ENCODE data around the gene TRRAP.

Gene TRRAP

DNA sequence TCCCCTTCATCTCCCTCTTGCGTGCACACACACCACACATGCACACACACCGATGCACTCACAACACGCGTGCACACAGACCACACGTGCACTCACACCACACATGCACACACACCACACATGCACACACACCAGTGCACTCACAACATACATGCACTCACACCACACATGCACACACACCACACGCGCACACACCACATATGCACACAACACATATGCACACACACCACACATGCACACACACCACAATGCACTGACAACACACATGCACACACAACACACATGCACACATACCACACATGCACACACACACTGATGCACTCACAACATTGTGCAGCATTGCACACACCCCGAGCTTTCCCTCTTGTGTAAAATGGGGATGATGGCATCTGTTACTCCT lies 68.1 kb downstream of the TRRAP start:
- DNase-seq (ENCODE audit: low read depth, low spot score), result no peak

DNA sequence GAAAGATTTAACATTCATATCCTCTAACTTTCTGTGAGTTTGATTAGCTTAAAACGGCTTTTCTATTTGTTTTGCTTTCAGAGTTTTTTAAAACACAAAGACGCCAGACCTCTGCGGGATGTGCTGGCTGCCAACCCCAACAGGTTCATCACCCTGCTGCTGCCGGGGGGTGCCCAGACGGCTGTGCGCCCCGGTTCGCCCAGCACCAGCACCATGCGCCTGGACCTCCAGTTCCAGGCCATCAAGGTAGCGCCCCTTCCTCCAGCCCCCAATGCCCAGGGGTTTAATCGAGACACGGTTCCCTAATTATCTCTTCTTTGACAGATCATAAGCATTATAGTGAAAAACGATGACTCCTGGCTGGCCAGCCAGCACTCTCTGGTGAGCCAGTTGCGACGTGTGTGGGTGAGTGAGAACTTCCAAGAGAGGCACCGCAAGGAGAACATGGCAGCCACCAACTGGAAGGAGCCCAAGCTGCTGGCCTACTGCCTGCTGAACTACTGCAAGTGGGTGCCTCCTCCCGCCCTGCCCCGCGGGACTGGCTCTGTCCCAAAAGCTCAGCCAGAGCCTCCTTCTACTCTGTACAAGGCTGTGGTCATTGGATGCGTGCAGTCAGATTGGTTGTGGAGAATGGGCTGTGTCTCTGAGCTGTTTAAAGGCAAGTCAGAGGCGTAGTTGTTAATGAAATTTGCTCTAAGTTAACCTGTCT lies 71.2 kb downstream of the TRRAP start:
- DNase-seq (ENCODE audit: low read depth, low spot score), result no peak

GRCh38 chr7:98955992-98956391 lies 77.7 kb downstream of the TRRAP start:
- DNase-seq (ENCODE audit: low read depth, low spot score), result no peak

DNA sequence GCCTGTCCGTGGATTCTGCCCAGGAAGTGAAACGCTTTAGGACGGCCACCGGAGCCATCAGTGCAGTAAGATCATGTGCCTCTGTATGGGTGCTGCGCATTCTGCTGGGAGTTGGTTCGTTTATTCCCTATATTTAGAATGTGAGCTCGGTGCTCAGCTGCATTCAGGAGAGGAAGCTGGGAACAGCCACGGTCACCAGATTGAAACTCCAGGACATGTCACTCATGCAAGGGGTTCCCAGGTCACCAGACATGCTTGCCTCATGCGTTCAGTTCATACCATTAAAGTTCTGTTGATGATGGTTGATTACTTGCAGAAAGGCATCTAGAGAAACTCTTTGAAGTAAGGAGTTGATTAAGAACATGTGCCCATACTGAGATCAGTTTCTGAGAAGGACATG lies 78.1 kb downstream of the TRRAP start:
- DNase-seq (ENCODE audit: low read depth, low spot score), result no peak

- DNase-seq (ENCODE audit: low read depth, low spot score), result no peak
Measured at GRCh38 chr7:98956937-98957336, 78.6 kb downstream of the TRRAP start.

GRCh38 chr7:98957766-98958165 lies 79.4 kb downstream of the TRRAP start:
- DNase-seq (ENCODE audit: low read depth, low spot score), result no peak

- DNase-seq (ENCODE audit: low read depth, low spot score), result no peak
Measured at GRCh38 chr7:98958968-98959367, 80.6 kb downstream of the TRRAP start.

GRCh38 chr7:98963305-98963704 lies 85.0 kb downstream of the TRRAP start:
- DNase-seq (ENCODE audit: low read depth, low spot score), result no peak

GRCh38 chr7:98964596-98964995 lies 86.3 kb downstream of the TRRAP start:
- no peak for DNase-seq (ENCODE audit: low read depth, low spot score)

DNA sequence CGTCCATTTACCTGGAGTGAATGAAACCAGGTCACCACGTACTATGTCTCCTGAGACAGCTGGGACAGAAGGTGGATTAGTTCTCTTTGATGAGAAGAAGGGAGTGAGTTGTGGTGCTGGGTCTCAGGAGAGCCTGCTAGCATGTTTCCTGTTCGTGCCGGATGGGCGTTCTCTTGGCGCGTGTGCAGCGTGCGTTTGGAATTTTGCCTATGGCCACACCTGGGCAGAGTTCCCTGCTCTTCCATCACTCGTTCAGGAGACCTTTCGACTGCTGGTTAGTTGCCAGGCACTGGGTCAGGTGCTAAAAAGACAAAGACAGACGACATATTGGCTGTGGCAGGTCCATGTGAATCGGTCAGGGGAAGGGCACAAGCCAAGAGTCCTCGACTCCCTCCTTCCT lies 90.3 kb downstream of the TRRAP start:
- DNase-seq (ENCODE audit: low read depth, low spot score), result no peak

DNA sequence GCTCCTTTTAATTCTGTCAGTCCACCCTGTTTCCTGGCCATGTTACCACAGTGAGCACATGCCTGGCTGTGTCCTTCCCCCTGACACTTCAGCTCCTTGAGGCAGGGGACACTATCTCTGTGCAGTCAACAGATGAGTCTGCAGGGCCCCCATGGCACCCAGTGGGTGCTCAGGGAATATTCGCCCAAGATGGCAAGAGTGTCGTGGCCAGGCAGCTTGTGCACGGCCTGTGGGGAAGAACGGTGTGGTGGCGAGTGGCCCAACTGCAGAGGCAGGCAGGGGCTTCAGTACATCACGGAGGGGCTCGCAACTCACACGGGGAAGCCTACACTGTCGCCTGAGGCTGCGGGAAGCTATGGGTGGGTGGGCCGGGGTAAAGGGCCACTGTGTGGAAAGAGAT lies 91.1 kb downstream of the TRRAP start:
- DNase-seq (ENCODE audit: low read depth, low spot score), result no peak

DNA sequence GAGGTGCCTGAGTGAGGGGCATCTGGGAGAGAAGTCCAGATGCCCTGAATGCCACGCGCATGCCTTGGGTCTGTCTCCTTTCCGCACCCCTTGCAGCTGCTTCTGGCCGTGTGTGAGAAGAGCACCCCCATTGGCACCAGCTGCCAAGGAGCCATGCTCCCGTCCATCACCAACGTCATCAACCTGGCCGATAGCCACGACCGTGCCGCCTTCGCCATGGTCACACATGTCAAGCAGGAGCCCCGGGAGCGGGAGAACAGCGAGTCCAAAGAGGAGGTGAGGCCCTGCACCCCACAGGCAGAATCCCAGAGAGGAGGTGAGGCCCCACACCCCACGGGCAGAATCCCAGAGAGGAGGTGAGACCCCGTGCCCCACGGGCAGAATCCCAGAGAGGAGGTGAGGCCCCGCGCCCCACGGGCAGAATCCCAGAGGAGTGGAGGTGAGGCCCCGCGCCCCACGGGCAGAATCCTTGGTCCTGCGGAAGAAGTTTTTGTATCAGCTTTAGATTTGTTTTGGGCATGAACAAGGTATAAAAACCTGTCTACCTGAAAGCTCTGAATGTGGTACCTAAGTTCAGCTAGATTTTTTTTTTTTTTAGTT lies 91.8 kb downstream of the TRRAP start:
- DNase-seq (ENCODE audit: low read depth, low spot score), result no peak

- no peak for DNase-seq (ENCODE audit: low read depth, low spot score)
Measured at GRCh38 chr7:98970805-98971204, 92.5 kb downstream of the TRRAP start.

DNA sequence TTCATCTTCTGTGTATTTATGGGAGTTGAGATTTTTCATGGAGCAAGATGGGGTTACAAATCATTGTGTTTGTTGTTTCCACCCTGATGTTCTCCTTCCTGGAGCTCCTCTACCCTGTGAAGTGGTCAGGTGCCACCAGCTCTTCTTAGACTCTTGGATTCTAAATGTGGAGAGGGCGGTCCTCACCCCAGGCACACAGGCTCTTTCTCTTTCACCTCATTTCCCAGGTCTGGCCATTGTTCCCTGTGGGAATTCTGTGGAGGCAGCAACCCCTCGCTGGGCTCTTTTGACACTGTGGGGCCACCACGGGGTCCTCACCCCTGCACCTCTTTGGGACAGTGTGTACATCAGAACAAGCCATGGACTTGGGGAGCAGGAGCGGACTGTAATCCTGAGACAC lies 95.9 kb downstream of the TRRAP start:
- no peak for DNase-seq (ENCODE audit: low read depth, low spot score)

DNA sequence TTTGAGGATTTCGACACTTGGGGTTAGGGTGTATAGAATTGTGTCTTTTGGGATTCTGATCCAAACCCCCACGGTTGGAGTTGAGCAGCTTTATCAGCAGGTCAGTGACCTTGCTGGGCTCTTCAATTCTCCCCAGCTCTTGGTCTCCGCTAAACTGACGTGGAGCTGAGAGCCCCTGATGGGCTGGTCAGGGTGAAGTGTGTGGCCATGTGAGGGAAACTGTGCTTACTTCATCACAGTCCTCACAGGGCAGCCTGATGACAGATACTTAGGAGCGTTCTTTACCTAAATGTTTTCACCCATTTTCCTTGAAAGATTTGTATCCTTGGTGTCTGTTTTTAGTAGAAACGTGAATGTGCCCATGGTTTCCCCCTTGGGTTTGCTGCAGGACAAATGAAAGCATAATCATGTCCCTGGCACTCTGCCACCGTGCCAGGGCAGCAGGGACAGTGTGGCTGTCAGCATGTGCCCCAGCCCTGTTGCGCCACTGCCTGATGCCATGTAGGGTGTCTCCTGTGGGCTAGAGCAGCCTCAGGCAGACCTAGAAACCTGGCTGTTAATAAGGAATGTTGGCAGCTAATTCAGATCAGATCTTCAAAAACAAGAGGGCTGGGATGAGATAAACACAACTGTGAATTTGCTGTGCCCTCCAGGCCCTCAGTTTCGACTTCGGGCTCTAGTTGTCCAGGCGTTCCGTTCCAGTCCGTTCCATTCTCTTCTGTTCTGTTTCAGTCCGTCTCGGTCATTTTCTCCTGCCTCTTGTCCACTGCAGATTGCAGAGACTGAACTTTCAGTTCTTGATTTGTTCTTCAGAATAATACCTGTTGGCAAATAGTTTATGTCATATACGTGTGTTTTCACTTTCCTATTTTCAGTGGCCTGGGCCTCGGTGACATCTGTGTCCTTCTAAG lies 96.8 kb downstream of the TRRAP start:
- DNase-seq (ENCODE audit: low read depth, low spot score), result no peak

GRCh38 chr7:98976396-98977185 lies 98.3 kb downstream of the TRRAP start:
- DNase-seq (ENCODE audit: low read depth, low spot score), result no peak

DNA sequence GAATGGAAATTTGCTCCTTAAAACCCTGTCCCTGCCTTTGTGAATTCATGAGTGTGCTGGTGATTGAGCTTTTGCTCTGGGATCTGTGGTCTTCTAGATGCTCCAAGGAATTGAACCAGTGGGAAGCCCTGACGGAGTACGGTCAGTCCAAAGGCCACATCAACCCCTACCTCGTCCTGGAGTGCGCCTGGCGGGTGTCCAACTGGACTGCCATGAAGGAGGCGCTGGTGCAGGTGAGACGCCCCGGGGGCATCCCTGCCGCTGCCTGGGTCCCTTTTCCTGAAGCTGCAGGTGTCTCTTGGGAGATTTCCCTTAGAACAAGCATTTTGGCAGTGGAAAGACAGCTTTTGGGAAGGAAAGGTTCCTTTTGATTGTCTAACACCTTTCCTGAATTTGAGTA lies 100.3 kb downstream of the TRRAP start:
- DNase-seq (ENCODE audit: low read depth, low spot score), result no peak

- DNase-seq (ENCODE audit: low read depth, low spot score), result no peak
Measured at GRCh38 chr7:98981701-98982100, 103.4 kb downstream of the TRRAP start.

DNA sequence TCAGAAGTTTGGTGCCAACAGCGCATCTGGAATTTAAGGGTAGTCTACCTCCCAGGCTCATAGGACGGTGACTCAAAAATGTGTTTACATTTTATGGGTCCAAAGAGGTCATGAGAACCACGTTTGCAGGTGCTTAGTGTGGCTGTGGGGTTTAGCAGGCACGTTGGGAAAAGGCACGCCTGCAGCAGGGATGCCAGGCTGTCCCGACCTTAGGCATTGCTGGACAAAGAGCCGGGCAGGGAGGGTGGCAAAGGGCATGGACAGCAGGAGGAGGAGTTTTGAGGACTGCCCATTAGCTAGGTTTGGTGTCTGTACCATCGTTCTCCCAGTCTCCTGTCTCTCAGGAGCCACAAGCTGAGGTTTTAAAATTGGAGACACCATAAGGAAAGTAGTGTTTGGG lies 104.4 kb downstream of the TRRAP start:
- DNase-seq (ENCODE audit: low read depth, low spot score), result no peak

DNA sequence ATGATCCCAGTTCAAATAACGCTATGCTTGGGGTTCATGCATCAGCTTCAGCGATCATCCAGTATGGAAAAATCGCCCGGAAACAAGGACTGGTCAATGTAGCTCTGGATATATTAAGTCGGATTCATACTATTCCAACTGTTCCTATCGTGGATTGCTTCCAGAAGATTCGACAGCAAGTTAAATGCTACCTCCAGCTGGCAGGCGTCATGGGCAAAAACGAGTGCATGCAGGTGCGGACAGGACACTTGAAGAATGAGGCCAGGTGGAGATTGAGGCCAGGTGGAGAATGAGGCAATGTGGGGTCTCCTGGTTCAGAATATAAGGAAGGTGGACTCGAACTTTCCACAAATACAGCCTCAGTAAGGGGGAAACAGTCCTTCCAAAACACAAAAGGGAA lies 105.8 kb downstream of the TRRAP start:
- no peak for DNase-seq (ENCODE audit: low read depth, low spot score)

DNA sequence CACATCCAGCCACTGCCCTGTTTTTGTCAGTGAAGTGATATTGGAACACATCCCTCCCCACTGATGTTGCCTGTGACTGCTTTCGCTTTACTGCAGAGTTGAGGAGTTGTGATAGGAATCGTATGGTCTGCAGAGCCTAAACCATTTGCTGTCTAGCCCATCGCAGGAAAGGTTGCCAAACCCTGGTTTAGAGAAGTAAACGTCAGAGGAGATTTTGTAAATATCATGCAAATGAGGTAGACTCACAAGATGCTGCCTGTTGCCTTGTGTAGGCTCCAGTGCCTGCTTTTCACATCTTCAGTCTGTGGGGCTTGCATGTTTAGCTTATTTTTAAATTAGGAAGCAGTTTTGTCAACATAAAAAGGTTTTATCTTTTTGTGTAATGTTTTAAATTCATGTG lies 107.1 kb downstream of the TRRAP start:
- no peak for DNase-seq (ENCODE audit: low read depth, low spot score)

DNA sequence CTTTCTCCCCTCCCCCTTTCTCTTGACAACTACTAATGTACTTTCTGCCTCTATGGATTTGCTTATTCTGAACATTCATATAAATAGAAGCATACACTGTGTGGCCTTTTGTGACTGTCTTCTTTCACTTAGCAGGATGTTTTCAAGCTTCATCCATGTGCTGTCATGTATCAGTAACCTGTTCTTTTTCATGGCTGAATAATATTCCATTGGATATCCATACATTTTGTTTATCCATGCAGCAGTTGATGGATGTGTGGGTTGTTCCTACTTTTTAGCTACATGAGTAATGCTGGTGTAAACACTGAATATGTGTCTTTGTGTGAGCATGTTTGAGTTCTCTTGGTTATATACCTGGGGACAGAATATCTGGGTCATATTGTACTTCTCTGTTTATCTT lies 107.6 kb downstream of the TRRAP start:
- no peak for DNase-seq (ENCODE audit: low read depth, low spot score)
